ENCODE measurements around the gene MYO3B. TPM values are rescaled to one million over a fixed set of nuclear protein-coding genes. Genes with fewer than 3 reads are reported as not detected.
A peak's percentile ranks its signal among the peaks of the same experiment; 100 is the strongest.

MYO3B gene
- total and polyA plus RNA-seq, 7 experiments from 2014 or later = 0.66 to 0.82 TPM; not detected in 5

DNA sequence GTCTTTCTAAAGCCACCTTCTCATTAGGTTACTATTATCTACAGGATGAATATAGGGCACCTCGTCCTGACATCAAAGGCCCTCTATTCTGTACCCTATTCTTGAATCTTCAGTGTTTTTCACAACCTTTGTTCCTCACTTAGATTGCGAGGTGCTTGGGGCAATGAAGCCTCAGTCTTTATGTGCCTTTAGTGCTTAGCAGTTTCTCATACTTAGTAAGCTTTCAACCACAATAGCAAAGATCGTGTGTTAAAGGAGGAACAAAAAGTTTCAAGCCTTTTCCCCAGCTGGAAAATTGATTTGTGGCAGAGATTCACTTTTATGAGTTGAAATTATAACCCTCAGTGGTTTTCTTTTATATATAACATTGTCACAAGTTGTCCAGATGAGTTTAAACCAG is 226.9 kb downstream of the MYO3B start:
- intact Hi-C loops (cut with micrococcal nuclease) = loop anchor here (5.0 kb wide), 2 partner anchors 43 to 312 kb away; partner anchors contain the start of gene SP5 (in 1 of the 2)
- Mint-ChIP-seq H3K4me3 (no peak overlapping the region), H3K9me3 (no peaks in the 10 kb centered on the region), H3K36me3 (no peaks in the 10 kb centered on the region), H3K27ac (no peak overlapping the region), H3K27me3 (peaks cover 26 to 50% (median 45%) of the 10 kb centered on the region in 5 donors), H3K4me1 (peaks cover 5 to 7% (median 7%) of the 10 kb centered on the region in 7 donors)
- Histone ChIP-seq H3K4me1 (ENCODE audit: control insufficient read depth in 2 of 2, insufficient read depth in 2 of 2, low read length in 2 of 2) (no peaks in the 10 kb centered on the region), H3K36me3 (ENCODE audit: control insufficient read depth in 2 of 3, insufficient read depth in 3 of 3, low read length in 3 of 3) (no peaks in the 10 kb centered on the region), H3K27ac (ENCODE audit: low read depth, low read length) (no peak overlapping the region), H3K4me3 (ENCODE audit: low read length) (no peak overlapping the region), H3K27me3 (ENCODE audit: control insufficient read depth in 2 of 2, insufficient read depth in 2 of 2, low read length in 2 of 2) (no peaks in the 10 kb centered on the region), H3K9me3 (ENCODE audit: control insufficient read depth in 2 of 3, low read length in 3 of 3) (no peaks in the 10 kb centered on the region)
- CTCF ChIA-PET = interaction anchor here (1.2 kb wide), 1 partner anchor 407 kb away, joined by 5 read pairs; no protein-coding TSS in a partner anchor
- POLR2A ChIA-PET = no interaction called here
- DNase-seq = no peak
- ATAC-seq = no peak

DNA sequence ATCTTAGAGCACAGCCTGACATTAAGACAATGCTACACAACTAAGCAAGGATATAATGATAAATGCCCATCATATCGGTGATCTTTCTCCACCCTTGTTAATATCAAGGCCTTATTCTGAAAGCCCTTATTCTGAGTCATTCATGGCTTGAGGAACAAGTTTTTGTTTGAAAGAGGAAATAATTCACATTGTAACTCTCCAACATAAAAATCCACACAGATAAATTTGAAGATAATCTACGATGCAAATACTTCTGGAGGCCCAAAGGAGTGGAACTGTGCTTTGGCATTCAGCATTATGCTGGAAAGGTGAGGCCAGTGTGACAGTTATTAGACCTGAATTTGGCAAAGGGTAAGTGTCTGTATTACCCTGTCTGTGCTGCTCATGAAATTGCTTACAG is 227.4 kb downstream of the MYO3B start:
- Mint-ChIP-seq H3K27me3 (peaks cover 29 to 48% (median 45%) of the 10 kb centered on the region in 5 donors), H3K36me3 (no peaks in the 10 kb centered on the region), H3K4me1 (peaks cover 5 to 7% (median 7%) of the 10 kb centered on the region in 7 donors), H3K27ac (no peak overlapping the region), H3K9me3 (peaks cover 0 to 2% (median 0%) of the 10 kb centered on the region in 11 donors), H3K4me3 (no peak overlapping the region)
- Histone ChIP-seq H3K9me3 (ENCODE audit: control insufficient read depth in 2 of 3, low read length in 3 of 3) (no peaks in the 10 kb centered on the region), H3K4me3 (ENCODE audit: low read length) (no peak overlapping the region), H3K4me1 (ENCODE audit: control insufficient read depth in 2 of 2, insufficient read depth in 2 of 2, low read length in 2 of 2) (no peaks in the 10 kb centered on the region), H3K36me3 (ENCODE audit: control insufficient read depth in 2 of 3, insufficient read depth in 3 of 3, low read length in 3 of 3) (no peaks in the 10 kb centered on the region), H3K27me3 (ENCODE audit: control insufficient read depth in 2 of 2, insufficient read depth in 2 of 2, low read length in 2 of 2) (no peaks in the 10 kb centered on the region), H3K27ac (ENCODE audit: low read depth, low read length) (no peak overlapping the region)
- DNase-seq (no peak), ATAC-seq (no peak)
- POLR2A ChIA-PET = no interaction called here
- intact Hi-C loops (cut with micrococcal nuclease) = loop anchor here (5.0 kb wide), 2 partner anchors 43 to 312 kb away; partner anchors contain the start of gene SP5 (in 1 of the 2)
- CTCF ChIA-PET = interaction anchor here (1.2 kb wide), 1 partner anchor 407 kb away, joined by 5 read pairs; no protein-coding TSS in a partner anchor

DNA sequence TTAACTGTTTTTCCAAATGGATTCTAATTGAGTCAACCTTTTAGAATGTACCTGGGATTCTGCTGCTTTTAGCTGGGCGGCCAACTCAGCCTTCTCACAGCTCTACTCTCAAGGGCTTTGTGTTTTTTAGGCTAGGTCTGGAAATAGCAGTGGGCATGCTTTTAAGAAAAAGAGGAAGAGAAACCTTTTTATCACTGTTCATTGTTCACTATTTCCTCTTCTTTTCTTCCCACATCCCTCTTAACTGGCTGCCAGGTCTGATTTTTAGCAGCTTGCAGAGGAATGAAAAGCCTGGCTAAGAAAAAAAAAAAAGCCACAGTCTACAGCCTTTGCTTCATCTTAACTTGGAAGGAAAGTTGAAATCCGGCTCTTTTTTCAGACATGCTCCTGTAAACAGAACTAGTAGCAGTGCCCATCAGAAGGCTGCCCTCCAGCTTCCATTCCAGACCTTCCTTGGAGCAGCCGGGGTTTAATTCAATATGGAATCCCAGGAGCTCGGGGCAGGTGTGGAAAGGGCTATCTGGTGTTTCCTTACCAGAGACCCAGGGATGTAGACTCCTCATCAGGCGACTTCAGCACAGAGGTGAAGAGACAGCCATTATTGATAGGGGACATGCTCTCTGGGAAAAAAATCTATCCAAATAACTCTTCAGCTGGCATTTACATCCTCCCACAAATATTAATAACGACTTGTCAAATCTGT is 230.7 kb downstream of the MYO3B start:
- H3K4me1 ChIP-seq (ENCODE audit: control insufficient read depth in 2 of 2, insufficient read depth in 2 of 2, low read length in 2 of 2) = peaks cover 0 to 6% of the 10 kb centered on the region in 2 donors
- POLR2A ChIA-PET = no interaction called here
- peak overlapping the region in 8 of 10 donors; percentile 61 to 80 (median 64) for H3K4me3 Mint-ChIP-seq
- H3K27ac ChIP-seq (ENCODE audit: low read depth, low read length) = no peak overlapping the region
- no peaks in the 10 kb centered on the region for H3K27me3 ChIP-seq (ENCODE audit: control insufficient read depth in 2 of 2, insufficient read depth in 2 of 2, low read length in 2 of 2)
- ATAC-seq (peak; percentile 20), DNase-seq (no peak)
- H3K27ac Mint-ChIP-seq = peak overlapping the region in 2 of 9 donors; percentile 43 to 44
- H3K36me3 Mint-ChIP-seq = no peaks in the 10 kb centered on the region
- peaks cover 27 to 36% (median 32%) of the 10 kb centered on the region in 5 donors for H3K27me3 Mint-ChIP-seq
- peaks cover 0 to 2% (median 0%) of the 10 kb centered on the region in 11 donors for H3K9me3 Mint-ChIP-seq
- intact Hi-C loops (cut with micrococcal nuclease) = loop anchor here (1.0 to 5.0 kb wide), 8 partner anchors 46 to 465 kb away; partner anchors contain the start of gene SP5 (in 1 of the 2)
- CTCF ChIA-PET = interaction anchor here (0.6 to 4.5 kb wide), 20 partner anchors 8 to 464 kb away, joined by 3 to 54 read pairs (median 4); no protein-coding TSS in a partner anchor
- peaks cover 5 to 15% (median 11%) of the 10 kb centered on the region in 7 donors for H3K4me1 Mint-ChIP-seq
- no peaks in the 10 kb centered on the region for H3K9me3 ChIP-seq (ENCODE audit: control insufficient read depth in 2 of 3, low read length in 3 of 3)
- H3K4me3 ChIP-seq (ENCODE audit: low read length) = no peak overlapping the region
- H3K36me3 ChIP-seq (ENCODE audit: control insufficient read depth in 2 of 3, insufficient read depth in 3 of 3, low read length in 3 of 3) = no peaks in the 10 kb centered on the region

DNA sequence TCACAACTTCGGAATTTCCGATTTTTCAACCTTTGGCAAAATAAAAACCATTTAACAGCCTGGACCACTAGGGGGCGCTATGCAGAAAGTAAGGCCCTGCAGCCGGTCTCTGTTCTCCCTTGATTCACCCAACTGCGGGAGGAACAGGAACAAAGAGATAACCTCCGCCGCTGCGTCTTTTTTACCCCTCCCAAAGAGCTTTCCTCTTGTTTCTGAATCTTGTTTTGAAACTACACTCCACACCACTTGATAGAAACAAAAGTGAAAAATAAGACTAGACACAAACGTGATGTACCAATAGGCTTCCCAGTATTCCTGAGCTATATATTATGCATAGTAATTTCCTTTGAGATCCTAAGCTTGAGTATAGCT is 231.2 kb downstream of the MYO3B start:
- intact Hi-C loops (cut with micrococcal nuclease) = loop anchor here (1.0 to 5.0 kb wide), 8 partner anchors 47 to 464 kb away; partner anchors contain the start of gene SP5 (in 1 of the 2)
- Mint-ChIP-seq H3K9me3 (peaks cover 0 to 2% (median 0%) of the 10 kb centered on the region in 11 donors), H3K27me3 (peaks cover 24 to 32% (median 32%) of the 10 kb centered on the region in 5 donors), H3K27ac (peak overlapping the region in 2 of 9 donors; percentile 43 to 44), H3K36me3 (no peaks in the 10 kb centered on the region), H3K4me3 (peak overlapping the region in 8 of 10 donors; percentile 61 to 80 (median 64)), H3K4me1 (peaks cover 5 to 15% (median 11%) of the 10 kb centered on the region in 7 donors)
- peak; percentile 86 for ATAC-seq
- ChIA-PET POLR2A (interaction anchor here (0.6 kb wide), 1 partner anchor 10 kb away, joined by 3 read pairs; no protein-coding TSS in a partner anchor), CTCF (interaction anchor here (0.6 to 4.5 kb wide), 22 partner anchors 8 to 464 kb away, joined by 3 to 54 read pairs (median 4); no protein-coding TSS in a partner anchor)
- H3K9me3 ChIP-seq (ENCODE audit: control insufficient read depth in 2 of 3, low read length in 3 of 3) = no peaks in the 10 kb centered on the region
- H3K4me3 ChIP-seq (ENCODE audit: low read length) = no peak overlapping the region
- H3K27me3 ChIP-seq (ENCODE audit: control insufficient read depth in 2 of 2, insufficient read depth in 2 of 2, low read length in 2 of 2) = no peaks in the 10 kb centered on the region
- H3K27ac ChIP-seq (ENCODE audit: low read depth, low read length) = no peak overlapping the region
- DNase-seq = peak; percentile 46 to 80 (median 69)
- H3K36me3 ChIP-seq (ENCODE audit: control insufficient read depth in 2 of 3, insufficient read depth in 3 of 3, low read length in 3 of 3) = no peaks in the 10 kb centered on the region
- peaks cover 0 to 6% of the 10 kb centered on the region in 2 donors for H3K4me1 ChIP-seq (ENCODE audit: control insufficient read depth in 2 of 2, insufficient read depth in 2 of 2, low read length in 2 of 2)

DNA sequence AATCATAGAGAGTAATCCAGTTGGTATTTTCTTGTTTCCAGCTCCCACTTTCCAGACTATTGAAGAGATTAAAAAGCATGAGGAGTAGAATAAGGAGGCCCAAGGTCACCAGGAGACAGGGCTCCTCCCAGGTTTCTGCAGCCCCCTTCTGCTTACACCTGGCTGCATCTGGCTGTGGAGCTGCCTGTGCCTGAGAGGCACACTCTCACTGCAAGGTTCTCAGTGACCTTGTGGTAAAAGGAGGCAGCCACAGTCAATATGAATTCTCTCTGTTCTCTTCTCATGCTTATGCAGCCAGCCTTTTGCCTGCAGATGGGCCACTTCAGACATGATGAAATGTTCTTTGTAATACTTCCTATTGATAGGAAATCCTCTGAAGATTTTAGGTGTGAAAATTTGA is 233.7 kb downstream of the MYO3B start:
- peaks cover 0 to 6% (median 0%) of the 10 kb centered on the region in 11 donors for H3K9me3 Mint-ChIP-seq
- intact Hi-C loops (cut with micrococcal nuclease) = no loop called here
- ChIA-PET POLR2A (no interaction called here), CTCF (interaction anchor here (0.9 kb wide), 1 partner anchor 9 kb away, joined by 3 read pairs; no protein-coding TSS in a partner anchor)
- no peaks in the 10 kb centered on the region for H3K27me3 ChIP-seq (ENCODE audit: control insufficient read depth in 2 of 2, insufficient read depth in 2 of 2, low read length in 2 of 2)
- ATAC-seq = peak; percentile 6
- H3K4me3 Mint-ChIP-seq = no peak overlapping the region
- H3K27me3 Mint-ChIP-seq = peaks cover 15 to 33% (median 22%) of the 10 kb centered on the region in 5 donors
- no peak for DNase-seq
- H3K9me3 ChIP-seq (ENCODE audit: control insufficient read depth in 2 of 3, low read length in 3 of 3) = no peaks in the 10 kb centered on the region
- H3K4me3 ChIP-seq (ENCODE audit: low read length) = no peak overlapping the region
- peaks cover 5 to 15% (median 11%) of the 10 kb centered on the region in 7 donors for H3K4me1 Mint-ChIP-seq
- peak overlapping the region in 1 of 9 donors; percentile 18 for H3K27ac Mint-ChIP-seq
- H3K36me3 ChIP-seq (ENCODE audit: control insufficient read depth in 2 of 3, insufficient read depth in 3 of 3, low read length in 3 of 3) = no peaks in the 10 kb centered on the region
- no peaks in the 10 kb centered on the region for H3K36me3 Mint-ChIP-seq
- H3K4me1 ChIP-seq (ENCODE audit: control insufficient read depth in 2 of 2, insufficient read depth in 2 of 2, low read length in 2 of 2) = peaks cover 0 to 6% of the 10 kb centered on the region in 2 donors
- no peak overlapping the region for H3K27ac ChIP-seq (ENCODE audit: low read depth, low read length)

DNA sequence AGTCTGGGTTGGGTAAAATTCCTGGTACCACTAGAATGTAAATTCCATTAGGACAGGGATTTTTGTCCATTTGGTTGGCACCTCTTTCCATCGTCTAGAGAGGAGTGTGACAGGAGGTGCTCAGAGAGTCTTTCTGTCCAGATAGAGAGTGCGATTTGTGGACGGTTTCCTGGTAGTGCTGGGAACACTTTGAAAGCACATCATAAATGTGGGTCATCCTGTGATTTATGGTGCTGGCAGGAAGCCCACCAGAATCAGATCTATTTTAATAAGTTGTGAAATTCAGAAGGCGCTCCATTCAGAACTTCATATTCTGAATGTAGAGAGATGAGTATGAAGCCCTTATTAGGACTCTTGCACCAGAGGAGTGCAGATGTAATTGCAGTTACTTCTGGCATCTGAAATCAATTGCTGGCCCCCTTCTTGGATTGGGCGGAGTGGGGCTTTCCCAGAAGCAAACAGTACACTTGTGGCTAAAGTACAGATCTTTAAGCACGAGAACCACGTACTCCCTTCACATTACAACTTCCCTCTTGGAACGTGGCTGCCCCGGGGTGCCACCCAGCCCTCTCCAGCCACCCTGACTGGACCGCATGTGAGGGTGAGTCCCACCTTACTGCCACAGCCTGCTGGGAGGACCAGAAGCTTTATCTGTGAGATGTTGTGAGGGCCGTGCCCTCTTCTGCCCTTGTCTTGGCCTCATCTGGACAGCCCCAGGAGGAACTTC is 243.2 kb downstream of the MYO3B start:
- no peak overlapping the region for H3K27ac Mint-ChIP-seq
- H3K9me3 Mint-ChIP-seq = peaks cover 0 to 1% (median 0%) of the 10 kb centered on the region in 11 donors
- ATAC-seq (no peak), DNase-seq (no peak)
- POLR2A ChIA-PET = interaction anchor here (0.6 kb wide), 1 partner anchor 366 kb away, joined by 3 read pairs; no protein-coding TSS in a partner anchor
- Histone ChIP-seq H3K9me3 (ENCODE audit: control insufficient read depth in 2 of 3, low read length in 3 of 3) (no peaks in the 10 kb centered on the region), H3K27ac (ENCODE audit: low read depth, low read length) (no peak overlapping the region), H3K36me3 (ENCODE audit: control insufficient read depth in 2 of 3, insufficient read depth in 3 of 3, low read length in 3 of 3) (no peaks in the 10 kb centered on the region), H3K27me3 (ENCODE audit: control insufficient read depth in 2 of 2, insufficient read depth in 2 of 2, low read length in 2 of 2) (peaks cover 0 to 4% of the 10 kb centered on the region in 2 donors), H3K4me1 (ENCODE audit: control insufficient read depth in 2 of 2, insufficient read depth in 2 of 2, low read length in 2 of 2) (no peaks in the 10 kb centered on the region), H3K4me3 (ENCODE audit: low read length) (no peak overlapping the region)
- CTCF ChIA-PET = interaction anchor here (1.3 kb wide), 1 partner anchor 12 kb away, joined by 5 read pairs; no protein-coding TSS in a partner anchor
- peaks cover 6 to 38% (median 14%) of the 10 kb centered on the region in 5 donors for H3K27me3 Mint-ChIP-seq
- intact Hi-C loops (cut with micrococcal nuclease) = no loop called here
- H3K4me3 Mint-ChIP-seq = no peak overlapping the region
- no peaks in the 10 kb centered on the region for H3K4me1 Mint-ChIP-seq
- H3K36me3 Mint-ChIP-seq = peaks cover 0 to 4% (median 0%) of the 10 kb centered on the region in 5 donors

Measured in naive thymus-derived CD4-positive, alpha-beta T cell (primary cell).